A549 (cell line): ENCODE data around the gene ARHGAP26.

ENCODE experiments used
- CBX8 ChIP-seq: fragments of 200-600 bp; sonication (generic); IDR thresholded peaks from 2 replicates; pipeline ENCODE4 v1.6.1; 2016
- CEBPB ChIP-seq, 2 experiments: fragments of >200 bp in 1 of 2; sonication (Bioruptor Twin) in 1 of 2; formaldehyde crosslinking in 1 of 2; IDR thresholded peaks; 2 replicates each; pipeline ENCODE4 v1.6.1; 2012 to 2016
- FOSL2 ChIP-seq, 2 experiments: fragments of 450-650 bp in 1 of 2; fragments of >200 bp in 1 of 2; sonication (Bioruptor Twin) in 1 of 2; formaldehyde crosslinking; IDR thresholded peaks; 2 replicates each; pipeline versions ENCODE4 v1.5.0 to v1.6.1; 2016 to 2020; ENCODE audit warnings: mild to moderate bottlenecking in 1 of 2, moderate library complexity in 1 of 2
- KDM1A ChIP-seq: fragments of 200-600 bp; sonication (generic); IDR thresholded peaks from 2 replicates; pipeline ENCODE4 v1.6.1; 2016; ENCODE audit warnings: low read depth, mild to moderate bottlenecking
- MAFK ChIP-seq: fragments of 450-650 bp; IDR thresholded peaks from 2 replicates; pipeline ENCODE4 v1.6.1; 2014; ENCODE audit not compliant: partially characterized antibody
- MYC ChIP-seq: IDR thresholded peaks from 2 replicates; pipeline ENCODE4 v1.6.1; 2012; ENCODE audit warnings: mild to moderate bottlenecking, inconsistent platforms, low read length, improper control_type of control experiment, borderline replicate concordance
- NFE2L2 ChIP-seq: fragments of 150-350 bp; conservative IDR thresholded peaks from 2 replicates; pipeline ENCODE4 v1.6.1; 2014; ENCODE audit warnings: low read length
- PHF8 ChIP-seq: fragments of 200-600 bp; sonication (generic); IDR thresholded peaks from 2 replicates; pipeline ENCODE4 v1.6.1; 2016; ENCODE audit warnings: low read depth, mild to moderate bottlenecking, antibody characterized with exemption, moderate library complexity, borderline replicate concordance
- POLR2A ChIP-seq: IDR thresholded peaks from 2 replicates; pipeline ENCODE4 v1.6.1; 2012; ENCODE audit warnings: mild to moderate bottlenecking, low read length
- SREBF2 ChIP-seq: fragments of 450-650 bp; IDR thresholded peaks from 2 replicates; pipeline ENCODE4 v1.6.1; 2014; ENCODE audit warnings: mild to moderate bottlenecking, moderate library complexity
- TF ChIP-seq, protein P1 (sequence below): fragments of >200 bp; sonication (Bioruptor Twin); formaldehyde crosslinking; IDR thresholded peaks from 3 replicates; pipeline ENCODE4 v1.5.1; 2016
- TF ChIP-seq, protein P2 (sequence below): IDR thresholded peaks from 2 replicates; pipeline ENCODE4 v1.6.1; 2012
- TF ChIP-seq, protein P3 (sequence below): fragments of 200-600 bp; sonication (generic); IDR thresholded peaks from 2 replicates; pipeline ENCODE4 v1.6.1; 2016; ENCODE audit warnings: antibody characterized with exemption, mild to moderate bottlenecking, moderate library complexity
- TF ChIP-seq, protein P4 (sequence below): fragments of 150-350 bp; IDR thresholded peaks from 2 replicates; pipeline ENCODE4 v1.6.1; 2014; ENCODE audit warnings: low read depth, mild to moderate bottlenecking, low read length

GRCh38 chr5:143176048-143176447, 405.9 kb downstream of the ARHGAP26 start:
- TF ChIP-seq, protein P1, sequence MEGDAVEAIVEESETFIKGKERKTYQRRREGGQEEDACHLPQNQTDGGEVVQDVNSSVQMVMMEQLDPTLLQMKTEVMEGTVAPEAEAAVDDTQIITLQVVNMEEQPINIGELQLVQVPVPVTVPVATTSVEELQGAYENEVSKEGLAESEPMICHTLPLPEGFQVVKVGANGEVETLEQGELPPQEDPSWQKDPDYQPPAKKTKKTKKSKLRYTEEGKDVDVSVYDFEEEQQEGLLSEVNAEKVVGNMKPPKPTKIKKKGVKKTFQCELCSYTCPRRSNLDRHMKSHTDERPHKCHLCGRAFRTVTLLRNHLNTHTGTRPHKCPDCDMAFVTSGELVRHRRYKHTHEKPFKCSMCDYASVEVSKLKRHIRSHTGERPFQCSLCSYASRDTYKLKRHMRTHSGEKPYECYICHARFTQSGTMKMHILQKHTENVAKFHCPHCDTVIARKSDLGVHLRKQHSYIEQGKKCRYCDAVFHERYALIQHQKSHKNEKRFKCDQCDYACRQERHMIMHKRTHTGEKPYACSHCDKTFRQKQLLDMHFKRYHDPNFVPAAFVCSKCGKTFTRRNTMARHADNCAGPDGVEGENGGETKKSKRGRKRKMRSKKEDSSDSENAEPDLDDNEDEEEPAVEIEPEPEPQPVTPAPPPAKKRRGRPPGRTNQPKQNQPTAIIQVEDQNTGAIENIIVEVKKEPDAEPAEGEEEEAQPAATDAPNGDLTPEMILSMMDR, result no peak
- no peak for TF ChIP-seq CEBPB (IDR thresholded peaks at IDR 0.05)
- no peak for TF ChIP-seq MYC
- TF ChIP-seq POLR2A, result no peak
- no peak for TF ChIP-seq PHF8
- no peak for TF ChIP-seq KDM1A
- TF ChIP-seq, protein P2, sequence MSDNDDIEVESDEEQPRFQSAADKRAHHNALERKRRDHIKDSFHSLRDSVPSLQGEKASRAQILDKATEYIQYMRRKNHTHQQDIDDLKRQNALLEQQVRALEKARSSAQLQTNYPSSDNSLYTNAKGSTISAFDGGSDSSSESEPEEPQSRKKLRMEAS, result no peak
- TF ChIP-seq, protein P3, sequence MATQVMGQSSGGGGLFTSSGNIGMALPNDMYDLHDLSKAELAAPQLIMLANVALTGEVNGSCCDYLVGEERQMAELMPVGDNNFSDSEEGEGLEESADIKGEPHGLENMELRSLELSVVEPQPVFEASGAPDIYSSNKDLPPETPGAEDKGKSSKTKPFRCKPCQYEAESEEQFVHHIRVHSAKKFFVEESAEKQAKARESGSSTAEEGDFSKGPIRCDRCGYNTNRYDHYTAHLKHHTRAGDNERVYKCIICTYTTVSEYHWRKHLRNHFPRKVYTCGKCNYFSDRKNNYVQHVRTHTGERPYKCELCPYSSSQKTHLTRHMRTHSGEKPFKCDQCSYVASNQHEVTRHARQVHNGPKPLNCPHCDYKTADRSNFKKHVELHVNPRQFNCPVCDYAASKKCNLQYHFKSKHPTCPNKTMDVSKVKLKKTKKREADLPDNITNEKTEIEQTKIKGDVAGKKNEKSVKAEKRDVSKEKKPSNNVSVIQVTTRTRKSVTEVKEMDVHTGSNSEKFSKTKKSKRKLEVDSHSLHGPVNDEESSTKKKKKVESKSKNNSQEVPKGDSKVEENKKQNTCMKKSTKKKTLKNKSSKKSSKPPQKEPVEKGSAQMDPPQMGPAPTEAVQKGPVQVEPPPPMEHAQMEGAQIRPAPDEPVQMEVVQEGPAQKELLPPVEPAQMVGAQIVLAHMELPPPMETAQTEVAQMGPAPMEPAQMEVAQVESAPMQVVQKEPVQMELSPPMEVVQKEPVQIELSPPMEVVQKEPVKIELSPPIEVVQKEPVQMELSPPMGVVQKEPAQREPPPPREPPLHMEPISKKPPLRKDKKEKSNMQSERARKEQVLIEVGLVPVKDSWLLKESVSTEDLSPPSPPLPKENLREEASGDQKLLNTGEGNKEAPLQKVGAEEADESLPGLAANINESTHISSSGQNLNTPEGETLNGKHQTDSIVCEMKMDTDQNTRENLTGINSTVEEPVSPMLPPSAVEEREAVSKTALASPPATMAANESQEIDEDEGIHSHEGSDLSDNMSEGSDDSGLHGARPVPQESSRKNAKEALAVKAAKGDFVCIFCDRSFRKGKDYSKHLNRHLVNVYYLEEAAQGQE, result no peak
- no peak for TF ChIP-seq MAFK
- TF ChIP-seq FOSL2 (IDR thresholded peaks at IDR 0.05), result no peak
- no peak for TF ChIP-seq FOSL2 (CRISPR knock-in tag; IDR thresholded peaks at IDR 0.05)
- TF ChIP-seq, protein P4, sequence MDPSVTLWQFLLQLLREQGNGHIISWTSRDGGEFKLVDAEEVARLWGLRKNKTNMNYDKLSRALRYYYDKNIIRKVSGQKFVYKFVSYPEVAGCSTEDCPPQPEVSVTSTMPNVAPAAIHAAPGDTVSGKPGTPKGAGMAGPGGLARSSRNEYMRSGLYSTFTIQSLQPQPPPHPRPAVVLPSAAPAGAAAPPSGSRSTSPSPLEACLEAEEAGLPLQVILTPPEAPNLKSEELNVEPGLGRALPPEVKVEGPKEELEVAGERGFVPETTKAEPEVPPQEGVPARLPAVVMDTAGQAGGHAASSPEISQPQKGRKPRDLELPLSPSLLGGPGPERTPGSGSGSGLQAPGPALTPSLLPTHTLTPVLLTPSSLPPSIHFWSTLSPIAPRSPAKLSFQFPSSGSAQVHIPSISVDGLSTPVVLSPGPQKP, result no peak
- no peak for TF ChIP-seq NFE2L2
- TF ChIP-seq CBX8, result no peak
- no peak for TF ChIP-seq SREBF2
